Transverse colon (tissue), 4 donors: ENCODE measurements around the gene VAC14.
"Not testable (repeated sequence)": the region's sequence is repeated elsewhere in the genome, so short reads cannot be mapped to it uniquely, and the experiment has no call there.

Experiments used
- CTCF ChIP-seq, 5 experiments: fragments of 200-600 bp in 3 of 5; fragments of 450-650 bp in 2 of 5; sonication (generic) in 3 of 5; IDR thresholded peaks; 1 replicate in 2 of 5; 2 replicates in 3 of 5; pipeline ENCODE4 v1.5.1; 2016 to 2017; ENCODE audit warnings: antibody characterized with exemption in 5 of 5, inconsistent platforms in 3 of 5, mild to moderate bottlenecking in 2 of 5, moderate library complexity in 1 of 5
- EP300 ChIP-seq: sonication (generic); formaldehyde crosslinking; IDR thresholded peaks from one replicate; pipeline ENCODE4 v1.6.1; 2017; ENCODE audit warnings: antibody characterized with exemption, low read depth
- POLR2A ChIP-seq: fragments of 450-650 bp; IDR thresholded peaks from one replicate; pipeline ENCODE4 v1.6.1; 2016; ENCODE audit warnings: antibody characterized with exemption, mild to moderate bottlenecking, moderate library complexity
- POLR2AphosphoS5 ChIP-seq, 3 donors: sonication (generic); formaldehyde crosslinking; IDR thresholded peaks; one replicate each; pipeline ENCODE4 v1.6.1; 2016; ENCODE audit warnings: antibody characterized with exemption in 3 of 3

- TF ChIP-seq POLR2A; EP300; CTCF (IDR thresholded peaks at IDR 0.05); POLR2AphosphoS5 (IDR thresholded peaks at IDR 0.05): not testable (repeated sequence)
Measured at GRCh38 chr16:70818088-70818487, 17.1 kb upstream of the VAC14 start.
